ENCODE measurements around the gene CORO7.

DNA sequence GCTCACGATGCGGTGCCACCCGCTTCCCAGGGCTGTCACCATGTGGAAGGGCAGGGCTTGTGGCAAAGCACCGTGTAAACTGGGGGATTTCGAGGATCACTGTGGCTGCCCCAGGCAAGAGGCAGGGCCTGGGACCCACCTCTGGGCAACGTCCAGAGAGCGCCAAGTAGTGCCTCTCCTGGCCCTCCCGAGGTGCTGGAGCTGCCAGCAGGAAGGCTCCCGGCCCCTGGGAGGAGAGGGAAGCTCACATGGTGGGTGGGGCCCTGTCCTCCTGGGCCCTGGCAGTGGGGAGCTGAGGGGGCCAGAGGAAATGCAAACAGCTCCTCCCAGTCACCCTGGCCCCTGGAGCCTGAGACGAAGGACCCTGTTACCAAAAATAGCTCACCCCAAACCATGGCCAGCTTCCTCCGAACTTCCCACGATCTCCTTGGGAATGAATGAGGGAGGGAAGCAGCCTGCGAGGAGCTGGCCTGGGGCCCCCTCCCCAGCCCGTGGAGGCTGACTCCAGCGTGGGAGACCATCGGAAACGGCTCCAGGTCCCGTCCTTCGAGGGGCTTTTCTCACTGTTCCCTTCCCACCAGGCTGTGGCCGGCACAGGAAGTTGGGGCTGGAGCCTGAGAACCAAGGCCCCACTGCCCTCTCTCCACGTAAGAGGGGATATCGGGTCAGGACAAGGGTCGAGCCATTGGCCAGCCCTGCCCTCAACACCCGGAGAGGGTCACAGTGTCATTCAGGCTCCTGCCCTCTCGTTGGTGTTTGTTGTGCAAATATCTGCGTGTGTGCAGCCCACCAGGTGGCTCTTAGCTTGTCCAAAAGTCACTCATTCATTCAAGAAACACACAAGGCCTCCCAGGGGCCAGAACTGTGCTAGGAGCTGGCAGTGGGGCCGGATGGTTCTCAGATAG, 27.1 kb downstream of the CORO7 start:
- no peak for TF ChIP-seq CTCF (IDR thresholded peaks at IDR 0.05)
- no peak for TF ChIP-seq POLR2A (IDR thresholded peaks at IDR 0.05)
